ENCODE measurements around the gene RCVRN.

- TF ChIP-seq POLR2A (IDR thresholded peaks at IDR 0.05) = no peak
- TF ChIP-seq, protein P1, sequence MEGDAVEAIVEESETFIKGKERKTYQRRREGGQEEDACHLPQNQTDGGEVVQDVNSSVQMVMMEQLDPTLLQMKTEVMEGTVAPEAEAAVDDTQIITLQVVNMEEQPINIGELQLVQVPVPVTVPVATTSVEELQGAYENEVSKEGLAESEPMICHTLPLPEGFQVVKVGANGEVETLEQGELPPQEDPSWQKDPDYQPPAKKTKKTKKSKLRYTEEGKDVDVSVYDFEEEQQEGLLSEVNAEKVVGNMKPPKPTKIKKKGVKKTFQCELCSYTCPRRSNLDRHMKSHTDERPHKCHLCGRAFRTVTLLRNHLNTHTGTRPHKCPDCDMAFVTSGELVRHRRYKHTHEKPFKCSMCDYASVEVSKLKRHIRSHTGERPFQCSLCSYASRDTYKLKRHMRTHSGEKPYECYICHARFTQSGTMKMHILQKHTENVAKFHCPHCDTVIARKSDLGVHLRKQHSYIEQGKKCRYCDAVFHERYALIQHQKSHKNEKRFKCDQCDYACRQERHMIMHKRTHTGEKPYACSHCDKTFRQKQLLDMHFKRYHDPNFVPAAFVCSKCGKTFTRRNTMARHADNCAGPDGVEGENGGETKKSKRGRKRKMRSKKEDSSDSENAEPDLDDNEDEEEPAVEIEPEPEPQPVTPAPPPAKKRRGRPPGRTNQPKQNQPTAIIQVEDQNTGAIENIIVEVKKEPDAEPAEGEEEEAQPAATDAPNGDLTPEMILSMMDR (IDR thresholded peaks at IDR 0.05) = no peak
- TF ChIP-seq EP300 (IDR thresholded peaks at IDR 0.05) = no peak
Measured at GRCh38 chr17:9942885-9943284, 37.8 kb upstream of the RCVRN start.

All from ovary (tissue), 3 donors.